ENCODE data around the gene DENND4A. TPM values are rescaled to one million over a fixed set of nuclear protein-coding genes. Genes with fewer than 3 reads are reported as not detected.

DENND4A gene
- total RNA-seq, 2 donors from 2014 or later = 15.7 to 21.8 TPM

DNA sequence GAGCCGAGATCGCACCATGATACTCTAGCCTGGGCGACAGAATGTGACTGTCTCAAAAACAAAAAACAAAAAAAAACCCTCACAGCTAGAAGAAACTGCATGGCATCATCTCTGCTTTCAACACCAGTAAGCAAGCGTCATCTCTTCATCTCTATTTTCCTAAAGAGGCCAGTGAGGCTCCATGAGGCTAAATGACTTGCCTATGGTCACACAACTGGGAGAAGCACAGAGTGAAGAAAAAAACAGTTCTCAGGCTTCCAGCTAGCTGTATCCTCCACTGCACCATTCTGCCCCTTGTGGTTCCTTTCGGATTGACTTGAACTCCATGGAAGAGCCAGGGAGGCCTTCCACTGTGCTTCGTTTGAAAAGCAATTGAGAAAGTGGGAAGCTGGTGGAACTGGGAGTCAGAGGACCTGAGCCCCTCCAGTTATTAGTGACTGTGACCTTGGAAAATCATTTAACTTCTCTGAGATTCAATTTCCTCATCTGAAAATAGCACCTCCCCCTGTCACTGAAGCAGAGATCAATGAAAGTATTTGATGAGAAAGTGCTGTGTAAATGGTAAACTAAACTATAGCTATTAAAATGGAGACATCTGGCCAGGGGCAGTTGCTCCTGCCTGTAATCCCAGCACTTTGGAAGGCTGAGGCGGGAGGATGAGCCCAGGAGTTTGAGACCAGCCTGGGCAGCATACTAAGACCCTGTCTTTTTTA is 32.1 kb upstream of the DENND4A start:
- Histone ChIP-seq H3K9ac (ENCODE audit: low read depth in 2 of 2, low read length in 2 of 2) (no peak overlapping the region), H3K4me1 (no peaks in the 10 kb centered on the region), H3K36me3 (no peaks in the 10 kb centered on the region), H3K27ac (no peak overlapping the region), H3K27me3 (no peaks in the 10 kb centered on the region), H3K9me3 (no peaks in the 10 kb centered on the region), H3K4me3 (no peak overlapping the region)
- DNase-seq = peak; percentile 67
- peak; percentile 57 for TF ChIP-seq CTCF (IDR thresholded peaks at IDR 0.05)
- intact Hi-C loops (cut with DNase I) = loop anchor here (10.0 kb wide), 1 partner anchor 179 kb away; no protein-coding TSS in a partner anchor

DNA sequence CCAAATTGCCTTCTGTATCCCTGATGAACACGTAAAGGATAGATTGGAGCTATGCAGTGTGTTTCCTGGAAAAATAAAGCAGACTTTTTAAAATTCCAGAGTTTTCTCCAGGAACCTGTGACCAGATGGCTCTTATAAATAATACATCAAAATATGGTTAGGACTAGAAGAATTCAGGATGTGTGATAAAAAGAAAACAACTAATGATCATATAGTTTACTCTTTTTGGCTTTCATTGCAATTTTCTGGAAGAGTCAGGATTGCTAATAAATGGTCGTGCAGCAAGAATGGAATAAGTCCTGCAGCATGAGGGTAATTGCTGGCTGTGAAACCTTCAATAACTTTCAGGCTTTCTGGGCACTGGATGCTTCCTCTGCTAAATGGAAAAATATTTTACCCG is 30.2 kb upstream of the DENND4A start:
- Histone ChIP-seq H3K36me3 (no peaks in the 10 kb centered on the region), H3K9me3 (no peaks in the 10 kb centered on the region), H3K4me3 (no peak overlapping the region), H3K27ac (no peak overlapping the region), H3K9ac (ENCODE audit: low read depth in 2 of 2, low read length in 2 of 2) (no peak overlapping the region), H3K27me3 (no peaks in the 10 kb centered on the region), H3K4me1 (no peaks in the 10 kb centered on the region)
- intact Hi-C loops (cut with DNase I) = loop anchor here (10.0 kb wide), 1 partner anchor 178 kb away; no protein-coding TSS in a partner anchor
- no peak for DNase-seq
- TF ChIP-seq CTCF (IDR thresholded peaks at IDR 0.05) = no peak

- Histone ChIP-seq H3K4me3 (no peak overlapping the region), H3K9ac (ENCODE audit: low read depth in 2 of 2, low read length in 2 of 2) (no peak overlapping the region), H3K36me3 (no peaks in the 10 kb centered on the region), H3K27ac (no peak overlapping the region), H3K9me3 (no peaks in the 10 kb centered on the region), H3K27me3 (no peaks in the 10 kb centered on the region), H3K4me1 (no peaks in the 10 kb centered on the region)
- intact Hi-C loops (cut with DNase I) = loop anchor here (10.0 kb wide), 1 partner anchor 176 kb away; no protein-coding TSS in a partner anchor
- no peak for DNase-seq
- no peak for TF ChIP-seq CTCF (IDR thresholded peaks at IDR 0.05)
These were observed 29.0 kb upstream of the DENND4A start for GRCh38 chr15:65821070-65821469.

- intact Hi-C loops (cut with DNase I) = no loop called here
- Histone ChIP-seq H3K36me3 (no peaks in the 10 kb centered on the region), H3K9ac (ENCODE audit: low read depth in 2 of 2, low read length in 2 of 2) (no peak overlapping the region), H3K4me1 (no peaks in the 10 kb centered on the region), H3K9me3 (no peaks in the 10 kb centered on the region), H3K27me3 (no peaks in the 10 kb centered on the region), H3K27ac (no peak overlapping the region), H3K4me3 (no peak overlapping the region)
- no peak for TF ChIP-seq CTCF (IDR thresholded peaks at IDR 0.05)
- no peak for DNase-seq
These were observed 27.5 kb upstream of the DENND4A start for GRCh38 chr15:65819563-65819960.

GRCh38 chr15:65818927-65819562 is 27.0 kb upstream of the DENND4A start:
- no peaks in the 10 kb centered on the region for H3K4me1 ChIP-seq
- no peak for TF ChIP-seq CTCF (IDR thresholded peaks at IDR 0.05)
- DNase-seq = no peak
- no peaks in the 10 kb centered on the region for H3K9me3 ChIP-seq
- H3K4me3 ChIP-seq = no peak overlapping the region
- no peaks in the 10 kb centered on the region for H3K27me3 ChIP-seq
- intact Hi-C loops (cut with DNase I) = no loop called here
- no peak overlapping the region for H3K9ac ChIP-seq (ENCODE audit: low read depth in 2 of 2, low read length in 2 of 2)
- H3K27ac ChIP-seq = no peak overlapping the region
- H3K36me3 ChIP-seq = no peaks in the 10 kb centered on the region
